M059J (cell line): ENCODE measurements around the gene NGF. TPM values are rescaled to one million over a fixed set of nuclear protein-coding genes. Genes with fewer than 3 reads are reported as not detected.

Experiments used
- DNase-seq: peaks from one replicate; pipeline ENCODE4 v3.0.0-alpha.2; 2012; ENCODE audit warnings: low read depth
- total RNA-seq: library from RNA; depleted of rRNA; stranded (reverse); fragments of >200 nt; shearing (Covaris generic); gene quantifications from 2 replicates; pipeline ENCODE4 v1.2.3, GENCODE V29; 2014; rRNA removed

NGF gene
- total RNA-seq, 1 experiment from 2014 or later = 7.6 TPM

DNA sequence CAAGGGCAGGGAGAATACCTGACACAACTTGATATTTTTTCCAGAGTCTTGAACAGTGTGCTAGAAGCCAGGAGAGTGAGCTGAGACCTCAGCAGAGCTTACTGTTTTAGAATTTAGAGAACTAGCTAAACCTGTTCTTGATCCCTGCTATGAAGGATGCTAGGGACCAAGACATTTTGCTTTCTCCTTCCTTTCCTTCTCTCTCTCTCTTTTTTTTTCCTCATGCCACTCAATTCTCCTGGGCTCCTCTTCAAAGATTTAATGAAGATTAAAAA lies 99.0 kb downstream of the NGF start:
- no peak for DNase-seq

DNA sequence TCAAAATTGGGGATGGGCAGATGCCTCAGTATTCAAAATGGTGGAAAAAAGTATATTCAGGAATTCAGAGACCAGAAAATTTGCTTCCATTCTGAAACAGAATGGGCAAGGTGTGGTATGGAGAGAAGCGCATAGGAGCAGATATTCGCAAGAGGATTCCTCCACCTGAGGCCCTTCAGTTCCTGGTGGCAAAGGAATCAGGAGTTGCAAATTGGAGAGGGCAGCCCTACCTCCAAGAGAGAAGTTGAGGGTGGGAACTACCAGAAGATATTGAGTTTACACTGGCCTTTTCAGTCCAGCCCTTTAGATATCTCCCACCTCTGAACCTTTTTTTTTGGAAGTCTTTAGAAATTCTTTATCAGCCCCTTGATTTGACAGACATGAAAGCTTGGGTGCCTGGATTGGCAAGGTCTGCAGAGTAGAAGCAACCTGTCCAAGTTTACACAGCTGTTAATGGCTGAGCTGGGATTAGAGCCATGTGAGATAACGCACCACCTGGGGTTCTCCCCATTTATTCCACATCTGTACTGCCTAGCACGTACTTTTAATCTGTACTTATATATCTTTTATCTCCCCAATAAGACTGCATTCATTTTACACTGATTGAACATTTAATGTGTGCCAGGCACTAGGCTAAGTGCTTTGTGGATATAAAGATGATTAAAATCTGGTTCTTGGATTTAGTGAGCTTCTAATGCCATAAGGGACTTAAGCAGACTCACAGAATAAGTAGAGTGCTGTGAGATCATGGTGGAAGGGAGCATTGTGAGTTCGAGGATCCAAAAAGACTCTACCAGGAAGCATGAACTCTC lies 99.5 kb downstream of the NGF start:
- DNase-seq = no peak

DNA sequence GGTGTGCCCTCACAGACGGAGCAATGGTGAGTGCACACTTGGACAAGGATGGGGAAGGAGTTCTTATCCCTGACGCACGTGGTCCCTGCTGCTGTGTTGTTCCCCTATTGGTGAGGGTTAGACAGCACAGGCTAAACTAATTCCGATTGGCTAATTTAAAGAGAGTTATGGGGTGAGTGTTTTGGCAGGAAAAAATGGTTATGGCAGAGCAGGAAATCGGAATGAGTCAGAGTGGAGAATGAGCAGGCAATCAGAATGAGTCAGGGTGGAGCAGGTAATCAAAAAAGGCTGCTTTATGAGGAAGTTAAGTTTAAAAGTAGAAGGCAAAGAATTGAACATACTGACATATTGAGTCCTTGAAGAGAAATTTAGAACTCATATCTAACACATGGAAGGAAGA lies 100.5 kb downstream of the NGF start:
- peak; percentile 73 for DNase-seq

DNA sequence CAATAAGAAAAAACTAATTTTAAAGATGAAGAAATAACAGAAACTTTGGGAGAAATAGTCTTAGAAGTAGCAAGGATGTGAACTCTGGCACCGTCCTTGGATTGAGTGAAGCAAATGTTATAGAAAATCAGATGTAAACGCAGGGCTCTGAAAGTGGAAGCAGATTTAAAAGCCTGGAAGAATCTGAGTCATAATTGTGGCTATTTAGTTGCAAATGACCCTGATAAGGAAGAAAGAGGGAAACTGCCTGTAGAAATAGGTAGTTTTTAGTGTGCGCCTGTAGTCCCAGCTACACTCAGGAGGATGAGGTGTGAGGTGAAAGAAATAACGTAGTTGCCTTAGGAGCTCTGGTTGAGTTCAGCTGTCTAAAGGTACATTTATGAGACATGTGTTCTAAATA lies 101.0 kb downstream of the NGF start:
- DNase-seq = peak; percentile 36

Other genes starting within 250 kb of the NGF start
- 0.69 and 1.4 TPM in 2 replicates for gene TSPAN2, start 248.7 kb downstream of the NGF start, total RNA-seq